ENCODE data around the gene ENPP5.

GRCh38 chr6:46128476-46128875 is 42.3 kb downstream of the ENPP5 start:
- no peak for TF ChIP-seq CTCF (IDR thresholded peaks at IDR 0.05)
- no peak for TF ChIP-seq EP300 (IDR thresholded peaks at IDR 0.05)
- TF ChIP-seq POLR2AphosphoS5 (IDR thresholded peaks at IDR 0.05), result no peak
- TF ChIP-seq POLR2A (IDR thresholded peaks at IDR 0.05), result no peak

Measured in gastroesophageal sphincter (tissue), 3 donors.